ENCODE data around the gene SCYGR2.
"Not testable (repeated sequence)": the region's sequence is repeated elsewhere in the genome, so short reads cannot be mapped to it uniquely, and the experiment has no call there.

The SCYGR2 gene, protein sequence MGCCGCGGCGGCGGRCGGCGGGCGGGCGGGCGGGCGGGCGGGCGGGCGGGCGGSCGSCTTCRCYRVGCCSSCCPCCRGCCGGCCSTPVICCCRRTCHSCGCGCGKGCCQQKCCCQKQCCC

DNA sequence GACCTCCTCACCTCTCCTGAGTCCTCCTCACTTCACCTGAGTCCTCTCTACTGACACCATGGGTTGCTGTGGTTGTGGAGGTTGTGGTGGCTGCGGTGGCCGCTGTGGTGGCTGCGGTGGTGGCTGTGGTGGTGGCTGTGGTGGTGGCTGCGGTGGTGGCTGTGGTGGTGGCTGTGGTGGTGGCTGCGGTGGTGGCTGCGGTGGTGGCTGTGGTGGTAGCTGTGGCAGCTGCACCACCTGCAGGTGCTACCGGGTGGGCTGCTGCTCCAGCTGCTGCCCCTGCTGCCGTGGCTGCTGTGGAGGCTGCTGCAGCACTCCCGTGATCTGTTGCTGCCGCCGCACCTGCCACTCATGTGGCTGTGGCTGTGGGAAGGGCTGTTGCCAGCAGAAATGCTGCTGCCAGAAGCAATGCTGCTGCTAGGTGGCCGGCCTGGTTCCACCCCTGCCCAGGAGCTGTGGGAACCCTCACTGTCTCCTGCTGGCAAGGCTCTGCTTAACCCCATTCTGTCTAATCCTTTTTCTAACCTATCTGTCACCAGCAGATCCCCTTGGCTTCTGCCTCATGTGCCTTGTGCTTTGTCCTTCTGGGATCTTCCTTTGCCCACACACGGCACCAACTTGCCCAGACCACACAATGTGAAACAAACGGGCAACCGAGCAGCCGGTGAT lies at the start of gene SCYGR2:
SCYGR2 (plus strand) TSS at position 59 of the 669 bp plus-strand sequence; CDS start at position 59, 0 bp downstream.
- DNase-seq (ENCODE audit: low read depth in 2 of 2), result not testable (repeated sequence)

DNA sequence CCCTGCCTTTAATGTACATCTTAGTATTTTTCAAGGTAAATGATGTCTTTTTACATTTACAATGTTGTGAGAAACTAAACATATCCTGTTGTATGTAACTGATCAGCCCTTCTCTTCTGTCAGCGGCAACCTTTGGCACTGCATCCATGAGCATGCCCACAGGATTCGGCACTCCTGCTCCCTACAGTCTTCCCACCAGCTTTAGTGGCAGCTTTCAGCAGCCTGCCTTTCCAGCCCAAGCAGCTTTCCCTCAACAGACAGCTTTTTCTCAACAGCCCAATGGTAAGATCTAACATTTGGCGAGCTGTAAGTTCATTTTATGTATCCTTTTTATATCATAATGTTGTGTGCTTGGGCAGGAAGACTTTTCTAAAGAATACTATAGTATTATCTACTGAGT lies 46.9 kb upstream of the SCYGR2 start:
- DNase-seq (ENCODE audit: low read depth in 2 of 2), result no peak

DNA sequence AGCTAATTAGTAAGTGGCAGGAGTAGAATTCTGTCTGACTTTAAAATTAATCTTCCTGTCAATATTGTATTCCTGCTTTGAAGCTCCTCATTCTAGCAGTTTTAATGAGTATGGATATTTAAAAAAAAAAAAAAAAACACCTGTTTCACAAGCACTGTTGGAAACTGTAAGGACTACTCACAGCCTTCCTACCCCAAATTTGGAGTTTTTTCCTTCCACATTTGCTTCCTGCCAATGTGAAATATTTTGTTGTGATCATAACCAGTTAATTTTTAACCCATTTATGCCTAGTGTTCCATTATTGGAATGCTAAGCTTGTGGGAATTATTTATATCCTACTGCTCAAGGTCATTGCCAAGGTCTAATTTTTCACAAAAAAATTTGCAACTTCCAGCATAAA lies 36.1 kb upstream of the SCYGR2 start:
- no peak for DNase-seq (ENCODE audit: low read depth in 2 of 2)

DNA sequence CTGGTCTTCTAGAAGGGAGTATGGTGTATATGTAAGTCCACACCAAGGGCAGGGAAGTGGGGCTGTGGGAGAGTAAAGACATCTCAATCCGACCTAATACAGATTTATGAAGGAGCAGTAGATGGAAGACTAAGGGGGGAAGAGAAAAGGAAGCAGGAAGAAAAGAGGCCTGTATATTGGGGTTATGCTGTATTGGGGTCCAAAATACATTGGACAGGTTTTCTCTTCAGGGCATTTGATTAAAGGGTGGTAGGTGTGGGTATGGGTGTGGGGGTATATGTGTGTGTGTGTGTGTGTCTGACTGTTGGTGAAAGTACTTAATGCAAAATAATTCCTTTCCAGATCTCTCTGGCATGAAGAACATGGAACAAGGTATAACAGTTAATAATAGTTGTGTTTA lies 33.6 kb upstream of the SCYGR2 start:
- DNase-seq (ENCODE audit: low read depth in 2 of 2), result no peak

DNA sequence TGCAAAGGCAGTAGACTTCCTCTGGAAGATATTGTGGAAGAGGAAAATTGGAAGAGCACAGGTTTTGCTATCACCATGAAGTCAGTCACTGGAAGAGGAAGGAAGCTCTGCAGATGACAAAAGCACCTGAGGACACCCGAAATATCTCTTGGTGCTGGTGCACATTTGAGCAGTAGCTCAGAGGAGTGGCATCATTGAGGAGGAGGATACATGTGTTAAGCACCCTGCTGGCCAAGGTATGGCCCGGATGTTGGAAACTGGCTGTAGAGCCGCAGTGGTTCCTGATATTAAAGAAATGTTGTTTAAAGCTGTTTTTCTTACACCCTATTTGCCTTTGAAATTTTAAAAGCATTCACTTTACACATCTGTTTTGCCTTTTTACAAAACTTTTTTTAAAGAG lies 32.7 kb upstream of the SCYGR2 start:
- DNase-seq (ENCODE audit: low read depth in 2 of 2), result no peak

DNA sequence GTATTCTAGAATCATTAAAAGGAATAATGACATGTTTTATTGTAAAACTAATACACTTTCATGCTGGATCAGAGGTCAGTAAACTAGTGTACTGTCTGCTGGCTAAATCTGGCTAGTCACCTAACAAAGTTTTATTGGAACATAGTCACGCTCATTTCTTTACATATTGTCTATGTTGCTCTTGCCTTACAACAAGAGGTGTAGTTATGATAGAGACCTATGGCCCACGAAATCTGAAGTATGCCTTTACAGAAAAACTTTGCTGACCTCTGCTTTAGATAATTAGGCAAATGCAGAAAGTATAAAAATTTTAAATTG lies 29.9 kb upstream of the SCYGR2 start:
- DNase-seq (ENCODE audit: low read depth in 2 of 2), result no peak

DNA sequence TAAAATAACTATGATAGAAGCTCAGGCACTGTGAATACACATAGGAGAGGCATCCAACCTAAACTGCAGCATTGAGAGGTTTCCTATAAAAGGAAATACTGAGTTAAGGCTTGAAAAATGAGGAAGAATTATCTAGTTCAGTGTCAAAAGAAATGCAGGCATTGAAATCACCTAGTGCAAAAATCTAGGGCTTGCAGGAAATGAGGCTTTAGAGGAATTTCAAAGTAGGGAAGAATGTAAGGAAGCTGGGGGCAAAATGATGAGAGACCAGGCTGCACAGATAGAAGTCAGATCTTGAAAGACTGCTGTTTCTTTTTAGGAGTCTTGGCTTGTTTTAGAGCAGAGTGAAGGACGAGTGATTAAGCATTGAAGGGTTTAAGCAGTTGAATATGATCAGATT lies 28.1 kb upstream of the SCYGR2 start:
- DNase-seq (ENCODE audit: low read depth in 2 of 2), result no peak

DNA sequence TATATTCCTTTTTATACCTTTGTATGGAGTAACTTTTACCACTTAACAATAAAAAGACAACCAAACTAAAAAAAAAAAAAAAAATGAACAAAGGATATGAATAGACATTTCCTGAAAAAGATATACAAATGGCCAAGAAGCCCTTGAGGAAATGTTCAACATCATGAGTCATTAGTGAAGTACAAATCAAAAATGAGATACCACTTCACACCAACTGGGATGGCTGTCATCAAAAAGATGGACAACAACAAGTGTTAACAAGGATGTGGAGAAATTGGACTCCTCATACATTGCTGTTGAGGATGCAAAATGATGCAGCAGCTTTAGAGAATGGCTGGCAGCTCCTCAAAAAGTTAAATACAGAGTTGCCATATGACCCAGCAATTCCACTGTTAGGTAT lies 22.6 kb upstream of the SCYGR2 start:
- DNase-seq (ENCODE audit: low read depth in 2 of 2), result no peak

DNA sequence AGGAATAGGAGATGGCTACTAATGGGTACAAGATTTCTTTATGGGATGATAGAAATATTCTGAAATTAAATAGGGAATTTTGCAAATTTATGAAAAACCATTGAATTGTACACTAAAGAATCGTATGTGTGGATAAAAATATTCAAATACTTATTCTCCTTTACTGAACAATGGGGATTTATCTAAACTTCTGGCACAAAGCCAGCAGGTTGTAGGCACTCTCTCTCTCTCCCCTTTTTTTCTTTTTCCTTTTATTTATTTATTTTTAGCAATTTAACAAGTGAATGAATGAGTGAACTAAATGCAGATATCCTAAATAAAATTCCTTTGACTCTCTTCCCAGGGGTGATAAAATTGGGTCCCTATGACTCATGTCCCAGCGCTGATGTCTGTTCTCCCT lies 21.9 kb upstream of the SCYGR2 start:
- DNase-seq (ENCODE audit: low read depth in 2 of 2), result no peak

DNA sequence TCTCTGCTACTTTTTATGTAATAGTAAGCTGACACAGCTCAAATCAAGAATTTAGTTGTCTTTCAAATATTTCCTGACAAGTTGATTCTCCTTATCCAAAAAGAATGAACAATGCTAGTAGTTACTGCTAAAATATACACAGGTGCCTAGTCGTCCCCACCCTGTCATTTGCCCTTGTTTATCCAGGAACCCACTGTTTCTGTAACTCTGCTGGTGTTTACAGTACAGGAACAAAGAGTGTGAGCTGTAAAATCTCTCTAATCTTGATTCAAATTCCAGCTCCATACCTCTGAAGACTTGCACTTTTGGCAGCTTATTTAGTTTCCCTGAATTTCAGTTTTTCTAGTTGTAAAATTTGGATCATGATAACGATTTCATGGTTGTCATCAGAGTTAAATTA lies 21.1 kb upstream of the SCYGR2 start:
- no peak for DNase-seq (ENCODE audit: low read depth in 2 of 2)

DNA sequence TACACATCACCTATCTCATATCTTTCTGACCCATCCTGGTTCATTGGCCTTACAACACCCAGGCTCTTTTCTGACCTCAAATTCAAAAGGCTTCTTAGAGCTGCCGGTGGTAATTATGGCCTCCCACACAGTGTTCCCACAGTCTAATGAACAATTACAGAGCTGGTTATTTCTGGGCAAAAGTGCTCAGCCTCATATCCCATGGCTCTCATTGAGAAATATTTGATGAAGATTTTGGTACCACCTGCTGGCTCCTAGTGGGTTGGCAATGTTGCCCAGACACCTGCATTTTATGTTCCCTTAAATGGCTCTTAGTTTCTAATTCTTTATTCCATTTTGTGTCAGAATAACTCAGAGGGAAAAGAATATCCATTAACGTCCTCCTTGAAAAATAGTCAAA lies 20.1 kb upstream of the SCYGR2 start:
- DNase-seq (ENCODE audit: low read depth in 2 of 2), result no peak

DNA sequence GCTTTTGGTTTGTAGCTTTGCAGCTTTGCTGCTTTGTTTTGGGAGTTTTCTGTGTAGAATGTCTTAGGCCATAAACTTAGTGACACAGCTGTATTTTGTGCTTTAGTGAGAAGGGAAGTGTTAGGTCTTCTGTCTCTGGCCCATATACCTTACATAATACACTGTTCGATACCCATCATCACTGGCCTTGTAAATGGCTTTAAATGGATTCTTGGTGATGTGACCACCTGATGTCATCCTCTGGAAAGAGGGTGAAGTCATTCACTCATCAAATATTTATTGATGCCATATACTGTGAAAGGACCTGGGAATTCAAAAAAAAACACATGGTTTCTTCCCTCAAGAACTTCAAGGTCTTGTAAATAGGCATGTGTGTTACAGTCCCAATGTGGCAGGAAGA lies 18.9 kb upstream of the SCYGR2 start:
- no peak for DNase-seq (ENCODE audit: low read depth in 2 of 2)

DNA sequence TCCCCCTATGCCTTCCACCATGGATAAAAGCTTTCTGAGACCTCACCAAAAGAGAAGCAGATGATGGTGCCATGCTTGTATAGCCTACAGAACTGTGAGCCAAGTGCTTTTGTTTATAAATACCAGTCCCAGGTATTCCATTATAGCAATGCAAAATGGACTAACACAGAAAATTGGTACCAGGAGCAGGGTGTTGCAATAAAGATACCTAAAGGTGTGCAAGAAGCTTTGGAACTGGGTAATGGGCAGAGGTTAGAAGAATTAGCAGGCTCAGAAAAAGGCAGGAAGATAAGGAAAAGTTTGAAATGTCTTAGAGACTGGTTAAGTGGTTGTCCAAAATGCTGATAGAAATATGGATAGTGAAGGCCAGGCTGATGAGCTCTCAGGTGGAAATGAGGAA lies 16.3 kb upstream of the SCYGR2 start:
- no peak for DNase-seq (ENCODE audit: low read depth in 2 of 2)

DNA sequence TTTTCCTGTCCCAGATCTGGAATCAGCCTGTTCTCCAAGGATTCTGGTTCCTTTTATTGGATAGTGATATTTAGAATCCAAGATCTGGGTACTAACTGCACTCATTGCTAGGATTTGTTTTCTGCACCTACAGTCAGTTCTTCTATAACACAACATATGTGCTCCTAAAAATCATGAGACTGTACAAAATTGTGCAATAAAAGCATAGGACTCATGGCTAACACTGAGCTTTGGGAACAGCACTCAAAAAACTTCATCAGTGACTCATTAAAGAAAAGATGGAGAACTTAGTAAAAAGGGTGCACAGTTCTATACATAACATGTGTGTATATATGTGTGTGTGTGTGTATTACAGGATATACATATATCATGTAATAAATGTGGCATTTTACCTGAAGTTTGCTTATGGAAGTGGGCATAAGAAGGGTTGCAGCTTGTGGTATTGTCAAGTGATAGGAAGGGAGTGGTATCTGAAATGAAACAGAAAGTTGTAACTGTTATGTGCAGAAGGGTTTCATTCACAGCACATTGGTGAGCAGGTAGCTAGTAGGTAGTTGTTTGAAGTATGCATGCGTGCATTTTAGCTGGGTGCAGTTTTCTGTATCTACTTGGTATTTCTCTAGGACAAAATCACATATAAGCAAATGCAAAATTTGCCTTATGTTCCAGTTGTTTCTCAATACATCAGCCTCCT lies 5.9 kb upstream of the SCYGR2 start:
- no peak for DNase-seq (ENCODE audit: low read depth in 2 of 2)

DNA sequence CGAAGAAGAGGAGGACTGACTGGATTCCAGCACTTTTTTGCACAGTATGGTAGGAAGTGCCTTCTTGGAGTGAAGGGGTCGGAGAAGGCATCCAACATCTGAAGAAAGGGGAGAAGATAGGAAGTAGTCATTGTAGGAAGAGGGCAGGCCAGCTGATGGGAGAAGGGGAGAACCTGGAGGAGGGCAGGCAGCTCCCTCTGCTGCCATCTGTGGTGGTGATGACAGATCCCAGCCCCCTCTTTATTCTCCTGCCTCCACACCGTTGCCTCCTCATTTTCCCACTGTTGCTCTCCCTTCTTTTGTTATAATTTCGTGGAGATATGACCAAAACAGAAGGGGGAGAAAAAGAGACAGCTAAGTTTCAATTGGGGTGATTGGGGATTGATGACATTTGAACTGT lies 2.9 kb upstream of the SCYGR2 start:
- no peak for DNase-seq (ENCODE audit: low read depth in 2 of 2)

DNA sequence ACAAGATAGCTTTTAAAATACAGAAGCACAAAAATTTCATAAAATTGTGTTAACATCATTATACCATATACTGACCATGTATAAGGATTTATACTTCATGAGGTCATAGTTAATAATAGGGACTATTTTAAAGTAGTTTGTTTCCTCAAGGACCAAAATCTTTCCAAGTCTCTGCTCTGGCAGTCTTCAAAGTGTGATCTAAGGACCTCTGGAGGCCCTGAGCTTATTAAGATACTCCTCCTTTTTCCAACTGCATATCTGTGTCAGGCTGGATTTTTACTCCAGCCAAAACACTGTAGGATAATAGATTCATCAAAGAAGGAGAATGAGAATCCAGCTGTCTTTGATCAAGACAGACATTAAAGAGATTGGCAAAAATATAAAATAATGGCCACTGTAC lies 1.7 kb upstream of the SCYGR2 start:
- DNase-seq (ENCODE audit: low read depth in 2 of 2), result no peak

DNA sequence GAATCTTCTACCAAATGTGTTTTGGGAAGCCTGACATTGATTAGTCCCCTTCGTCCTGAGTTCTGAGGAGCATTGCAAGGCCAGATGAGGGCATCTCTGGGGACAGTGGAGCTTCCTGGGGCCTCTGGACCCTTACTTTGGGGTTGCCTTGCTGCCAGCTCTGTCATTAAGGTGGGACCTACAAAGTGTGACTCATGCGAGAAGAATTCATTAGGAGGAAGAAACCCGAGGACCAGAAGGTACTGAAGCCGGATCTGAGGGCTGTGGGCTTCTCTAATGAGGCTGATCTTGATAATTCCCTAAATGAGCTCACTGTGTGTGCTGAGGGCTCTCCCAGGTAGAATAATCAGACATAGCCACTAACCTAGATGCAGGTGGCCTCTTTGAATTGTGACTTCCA lies 695 bp upstream of the SCYGR2 start:
- no peak for DNase-seq (ENCODE audit: low read depth in 2 of 2)

DNA sequence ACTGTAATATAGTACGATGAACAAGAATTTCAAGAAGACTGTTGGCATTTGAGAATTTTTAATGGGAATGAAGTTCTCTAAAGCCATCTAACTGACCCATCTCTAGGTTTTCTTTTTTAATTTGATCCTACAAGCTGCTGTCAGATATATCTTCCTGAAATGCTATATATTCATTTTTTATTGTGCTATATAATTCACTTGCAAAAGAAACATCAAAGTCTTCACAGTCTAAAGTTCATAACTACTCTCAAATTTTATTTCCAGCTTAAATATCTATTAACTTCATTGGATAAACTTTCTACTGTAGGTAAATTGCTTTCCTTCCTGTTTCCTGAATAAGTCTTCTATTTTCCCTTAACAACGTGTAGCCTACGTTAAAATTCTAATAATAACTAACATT lies 3.7 kb downstream of the SCYGR2 start:
- no peak for DNase-seq (ENCODE audit: low read depth in 2 of 2)

DNA sequence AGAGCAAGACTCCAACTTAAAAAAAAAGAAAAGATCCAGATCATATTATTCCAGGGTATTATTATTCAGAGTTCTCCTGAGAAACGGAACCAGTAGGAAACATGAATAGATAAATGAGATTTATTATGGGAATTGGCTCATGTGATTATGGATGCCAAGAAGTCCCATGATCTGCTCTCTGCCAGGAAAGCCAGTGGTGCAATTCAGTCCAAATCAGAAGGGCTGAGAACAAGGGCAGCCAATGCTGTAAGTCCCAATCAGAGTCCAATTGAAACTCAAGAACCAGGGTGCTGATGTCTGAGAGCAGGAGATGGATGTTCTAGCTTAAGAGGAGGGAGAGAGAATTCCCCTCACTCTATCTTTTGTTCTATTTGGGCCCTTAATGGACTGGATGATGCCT lies 7.8 kb downstream of the SCYGR2 start:
- DNase-seq (ENCODE audit: low read depth in 2 of 2), result no peak

DNA sequence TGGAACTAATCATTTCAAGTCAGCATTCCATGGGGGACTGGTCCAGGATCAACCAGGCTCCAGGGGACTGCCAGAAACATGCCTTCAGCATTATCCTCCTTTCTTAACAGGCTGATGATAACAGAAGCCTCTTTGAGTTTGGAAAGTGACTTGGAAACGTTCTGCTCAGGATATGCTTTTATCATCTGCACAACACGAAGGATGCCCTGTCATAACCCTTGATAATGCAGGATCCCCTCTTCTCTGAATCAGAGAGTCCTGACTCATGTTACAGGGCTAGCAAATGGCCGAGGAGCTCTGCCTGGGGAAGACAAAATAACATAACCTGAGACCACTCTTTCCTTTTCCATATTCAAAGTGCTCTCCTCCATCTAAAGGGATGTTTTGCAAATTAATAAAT lies 9.2 kb downstream of the SCYGR2 start:
- DNase-seq (ENCODE audit: low read depth in 2 of 2), result no peak

DNA sequence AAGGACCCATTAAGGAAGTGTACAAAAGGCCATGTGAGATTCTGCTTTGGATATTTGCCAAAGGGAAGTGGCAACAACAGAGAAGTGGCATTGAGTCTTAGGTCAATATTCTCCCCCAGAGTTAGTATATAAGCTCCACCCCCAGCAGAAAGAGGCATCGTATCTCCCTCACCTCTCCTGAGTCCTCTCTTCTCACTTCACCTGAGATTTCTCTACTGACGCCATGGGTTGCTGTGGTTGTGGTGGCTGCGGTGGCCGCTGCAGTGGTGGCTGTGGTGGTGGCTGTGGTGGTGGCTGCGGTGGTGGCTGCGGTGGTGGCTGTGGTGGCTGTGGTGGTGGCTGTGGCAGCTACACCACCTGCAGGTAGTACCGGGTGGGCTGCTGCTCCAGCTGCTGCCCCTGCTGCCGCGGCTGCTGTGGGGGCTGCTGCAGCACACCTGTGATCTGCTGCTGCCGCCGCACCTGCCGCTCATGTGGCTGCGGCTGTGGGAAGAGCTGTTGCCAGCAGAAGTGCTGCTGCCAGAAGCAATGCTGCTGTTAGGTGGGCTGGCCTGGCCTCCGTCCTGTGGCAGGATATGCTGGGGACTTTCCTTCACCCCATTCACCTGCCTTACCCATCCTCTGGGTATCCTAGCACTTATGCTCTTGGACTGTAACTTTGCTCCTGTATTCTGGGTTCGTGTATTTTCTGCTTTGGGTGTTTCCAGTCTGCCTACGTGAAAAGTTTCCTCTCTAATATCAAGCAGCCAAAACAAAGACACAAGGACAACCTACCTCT lies 10.1 kb downstream of the SCYGR2 start:
- no peak for DNase-seq (ENCODE audit: low read depth in 2 of 2)

DNA sequence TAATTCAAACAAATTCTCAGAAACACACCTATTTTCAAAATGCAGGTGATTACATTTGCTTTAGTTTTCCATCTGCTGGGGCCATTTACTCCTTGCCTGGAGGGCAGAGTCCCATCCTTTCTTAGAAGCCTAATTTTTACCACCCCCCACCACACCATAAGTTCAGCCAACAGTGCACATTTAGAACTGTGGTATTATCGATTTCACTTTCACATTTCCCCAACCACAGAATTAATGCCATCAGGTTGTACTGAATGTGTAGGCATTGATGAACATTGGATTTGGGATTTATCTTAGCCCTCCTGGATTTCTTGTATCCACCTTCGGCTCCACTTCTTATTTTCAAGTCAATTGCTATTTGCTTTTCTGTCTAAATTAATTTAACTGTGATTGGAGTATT lies 11.4 kb downstream of the SCYGR2 start:
- DNase-seq (ENCODE audit: low read depth in 2 of 2), result no peak
